K562 (cell line): ENCODE data around the gene RNPEPL1. TPM values are rescaled to one million over a fixed set of nuclear protein-coding genes. Genes with fewer than 3 reads are reported as not detected.

Experiments
- ATAC-seq: fragments of 200-7000 bp; cut with Tn5 transposase; 3 replicates; pipeline ENCODE4 v1.9.1; 2020; ENCODE audit warnings: moderate library complexity
- BruUV-seq: library from RNA; stranded (reverse); fragments of 400-500 nt; replicated peaks from 2 replicates; lab custom pipeline; 2021; lab: Mats Ljungman, UMichigan
- CTCF ChIA-PET: fragments of 300-600 bp; formaldehyde crosslinking; extraction: SDS; loops from one replicate; lab custom pipeline; 2021; ENCODE audit warnings: low intra/inter-chr PET ratio; lab: Yijun Ruan, JAX
- POLR2A ChIA-PET: fragments of 300-600, 350-650 bp; sonication (Branson Sonifier 250); formaldehyde crosslinking; extraction: SDS; loops from one replicate; lab custom pipeline; 2021; ENCODE audit warnings: antibody characterized with exemption, inconsistent platforms; lab: Yijun Ruan, JAX
- DNase-seq, 4 experiments: peaks; one replicate each; pipeline versions ENCODE4 v3.0.0 to v3.0.0-alpha.2; 2011 to 2018; ENCODE audit warnings: low spot score in 3 of 4, mixed read lengths in 3 of 4; ENCODE audit errors: extremely low read depth in 1 of 4
- FAIRE-seq: peaks from 2 replicates; lab custom pipeline; 2011; peaks lifted over from hg19 to GRCh38; lab: Jason Lieb, UNC
- H2AFZ ChIP-seq: 2 replicates; pipeline ENCODE4 v1.6.0; 2011; ENCODE audit warnings: low read depth, low read length, control low read depth, inconsistent platforms
- H3K27ac ChIP-seq: fragments of 200-600 bp; 3 replicates; pipeline ENCODE4 v1.8.0; 2011; ENCODE audit warnings: low read depth, mild to moderate bottlenecking, control low read depth, inconsistent platforms, low read length, moderate library complexity, mixed read lengths; ENCODE audit errors: extremely low read depth
- H3K27me3 ChIP-seq, 2 experiments: fragments of 300-600 bp in 1 of 2; 2 replicates in 1 of 2; 3 replicates in 1 of 2; pipeline versions ENCODE4 v1.6.0 to v1.8.0; 2011; ENCODE audit warnings: inconsistent platforms in 2 of 2, low read length in 2 of 2, mild to moderate bottlenecking in 1 of 2, mixed read lengths in 1 of 2, moderate library complexity in 1 of 2; ENCODE audit not compliant: control insufficient read depth in 2 of 2, insufficient read depth in 2 of 2
- H3K36me3 ChIP-seq: fragments of 300-600 bp; 3 replicates; pipeline ENCODE4 v1.8.0; 2011; ENCODE audit warnings: mild to moderate bottlenecking, low read length, inconsistent platforms; ENCODE audit not compliant: control insufficient read depth, insufficient read depth
- H3K4me1 ChIP-seq, 2 experiments: fragments of 200-600 bp in 1 of 2; replicated peaks in 1 of 2; 2 replicates in 1 of 2; 3 replicates in 1 of 2; pipeline versions ENCODE4 v1.5.1 to v1.8.0; 2011; ENCODE audit warnings: inconsistent platforms in 2 of 2, low read length in 2 of 2, mild to moderate bottlenecking in 1 of 2, mixed read lengths in 1 of 2, moderate library complexity in 1 of 2; ENCODE audit not compliant: control insufficient read depth in 2 of 2, insufficient read depth in 2 of 2
- H3K4me2 ChIP-seq: 2 replicates; pipeline ENCODE4 v1.6.1; 2011; ENCODE audit warnings: low read length, control low read depth, inconsistent platforms, mixed read lengths; ENCODE audit not compliant: insufficient read depth
- H3K4me3 ChIP-seq: fragments of 200-600 bp; sonication (generic), shearing (Covaris generic); 2 replicates; pipeline ENCODE4 v1.5.1; 2016; ENCODE audit warnings: control low read depth, inconsistent platforms
- H3K79me2 ChIP-seq: fragments of 200-600 bp; 3 replicates; pipeline ENCODE4 v1.8.0; 2011; ENCODE audit warnings: low read length, inconsistent platforms; ENCODE audit not compliant: control insufficient read depth, insufficient read depth
- H3K9ac ChIP-seq, 2 experiments: 2 replicates each; pipeline versions ENCODE4 v1.6.0 to v1.6.1; 2011; ENCODE audit warnings: low read depth in 2 of 2, low read length in 2 of 2, control low read depth in 1 of 2, inconsistent platforms in 1 of 2, mild to moderate bottlenecking in 1 of 2, mixed read lengths in 1 of 2; ENCODE audit not compliant: insufficient read depth in 1 of 2
- H3K9me1 ChIP-seq: one replicate; pipeline ENCODE4 v1.6.0; 2011; ENCODE audit warnings: inconsistent platforms, mild to moderate bottlenecking, low read length, moderate library complexity; ENCODE audit not compliant: control insufficient read depth, insufficient read depth
- H3K9me3 ChIP-seq: replicated peaks from 2 replicates; pipeline ENCODE4 v1.5.1; 2011; ENCODE audit warnings: low read depth, low read length, inconsistent platforms; ENCODE audit not compliant: control insufficient read depth, insufficient read depth
- H4K20me1 ChIP-seq: replicated peaks from 2 replicates; pipeline ENCODE4 v1.6.1; 2011; ENCODE audit warnings: low read length, inconsistent platforms, mixed read lengths; ENCODE audit not compliant: control insufficient read depth, insufficient read depth
- AFF1 ChIP-seq, 2 experiments: fragments of 450-650 bp; IDR thresholded peaks; 2 replicates each; pipeline ENCODE4 v1.6.1; 2018; ENCODE audit warnings: mild to moderate bottlenecking in 2 of 2, low read depth in 1 of 2; ENCODE audit not compliant: partially characterized antibody in 2 of 2
- MIER1 ChIP-seq: fragments of 450-650 bp; IDR thresholded peaks from 2 replicates; pipeline ENCODE4 v1.6.1; 2016; ENCODE audit warnings: antibody characterized with exemption, mild to moderate bottlenecking, low read depth
- ZNF561 ChIP-seq: fragments of 450-650 bp; formaldehyde crosslinking; conservative IDR thresholded peaks from 2 replicates; pipeline ENCODE4 v1.4.0; 2020; ENCODE audit warnings: mild to moderate bottlenecking, moderate library complexity
- ZNF77 ChIP-seq: fragments of 250-450 bp; sonication (Bioruptor Pico); IDR thresholded peaks from 2 replicates; pipeline ENCODE4 v1.5.0; 2020
- WGBS: fragments of 100-300 bp; shearing (Covaris generic); methylation state at CpG from one replicate; pipeline ENCODE4 v1.1.6; 2016; ENCODE audit warnings: low coverage, mixed read lengths; ENCODE audit not compliant: insufficient coverage; ENCODE audit errors: missing lambda C conversion rate; 5-methylcytosine and 5-hydroxymethylcytosine counted together
- in situ Hi-C: fragments of 300-500 bp; cut with MboI; formaldehyde crosslinking; loops from 4 replicates; pipeline ENCODE4 v1.15.0; 2018; ENCODE audit warnings: inconsistent platforms, mixed read lengths
- intact Hi-C: fragments of 100-400 bp; cut with micrococcal nuclease; formaldehyde crosslinking; loops from 2 replicates; pipeline ENCODE4 v1.14.2; 2022
- polyA plus RNA-seq, 8 experiments: library from polyadenylated mRNA; depleted of rRNA in 4 of 8; stranded (reverse) in 5 of 8; unstranded in 3 of 8; fragments of >200 nt; fragmentation: Nextera tagmentation in 2 of 8; fragmentation: Illumina TruSeq in 1 of 8; extraction: Ambion mirVana in 2 of 8; extraction: Trizol in 1 of 8; gene quantifications; 2 replicates each; pipeline versions ENCODE4 v1.2.1 to v1.2.3, GENCODE V29; 2011 to 2014; ENCODE audit warnings: inconsistent platforms in 1 of 8, missing spikeins in 1 of 8
- total RNA-seq, 7 experiments: library from RNA; depleted of rRNA in 6 of 7; stranded (reverse); fragments of >200 nt in 6 of 7; fragmentation: Illumina TruSeq in 2 of 7; extraction: Trizol in 2 of 7; gene quantifications; 2 replicates each; pipeline versions ENCODE4 v1.2.1 to v1.2.3, GENCODE V29; 2011 to 2021; ENCODE audit warnings: low replicate concordance in 1 of 7
- TF ChIP-seq, protein P1 (sequence below): fragments of 200-600 bp; sonication (generic); IDR thresholded peaks from one replicate; pipeline ENCODE4 v1.6.1; 2012; ENCODE audit warnings: mild to moderate bottlenecking, low read depth, low read length, inconsistent platforms

Gene RNPEPL1
- total and polyA plus RNA-seq, 9 of the 15 experiments (the other 6 are each of a cell fraction or from before 2014, with no cell fraction given): 0.07 to 38.7 (median 5.6) TPM

GRCh38 chr2:240614391-240614790 lies 46.1 kb downstream of the RNPEPL1 start:
- Histone ChIP-seq H3K9me1 (no peaks in the 10 kb centered on the region), H2AFZ (no peak overlapping the region), H3K4me2 (no peak overlapping the region), H3K9me3 (no peaks in the 10 kb centered on the region), H3K27ac (no peak overlapping the region), H3K9ac (no peak overlapping the region), H3K36me3 (no peaks in the 10 kb centered on the region), H3K4me1 (peaks cover 13 to 17% of the 10 kb centered on the region in 2 experiments), H4K20me1 (no peaks in the 10 kb centered on the region), H3K27me3 (no peaks in the 10 kb centered on the region), H3K4me3 (no peak overlapping the region), H3K79me2 (no peaks in the 10 kb centered on the region)
- in situ Hi-C loops (no loop called here), intact Hi-C loops (no loop called here)
- DNase-seq: no peak
- no peak for FAIRE-seq
- 78% methylated on average over 6 of the region's 9 CpGs for WGBS
- ATAC-seq: no peak
- no TSS peak for BruUV-seq
- ChIA-PET CTCF (no interaction called here), POLR2A (no interaction called here)
- TF ChIP-seq MIER1 (no peak), AFF1 (IDR thresholded peaks at IDR 0.05; ENCODE audit: low read depth in 1 of 2, partially characterized antibody in 2 of 2) (no peak), ZNF561 (no peak), ZNF77 (CRISPR knock-in tag) (no peak)
- TF ChIP-seq, protein P1, sequence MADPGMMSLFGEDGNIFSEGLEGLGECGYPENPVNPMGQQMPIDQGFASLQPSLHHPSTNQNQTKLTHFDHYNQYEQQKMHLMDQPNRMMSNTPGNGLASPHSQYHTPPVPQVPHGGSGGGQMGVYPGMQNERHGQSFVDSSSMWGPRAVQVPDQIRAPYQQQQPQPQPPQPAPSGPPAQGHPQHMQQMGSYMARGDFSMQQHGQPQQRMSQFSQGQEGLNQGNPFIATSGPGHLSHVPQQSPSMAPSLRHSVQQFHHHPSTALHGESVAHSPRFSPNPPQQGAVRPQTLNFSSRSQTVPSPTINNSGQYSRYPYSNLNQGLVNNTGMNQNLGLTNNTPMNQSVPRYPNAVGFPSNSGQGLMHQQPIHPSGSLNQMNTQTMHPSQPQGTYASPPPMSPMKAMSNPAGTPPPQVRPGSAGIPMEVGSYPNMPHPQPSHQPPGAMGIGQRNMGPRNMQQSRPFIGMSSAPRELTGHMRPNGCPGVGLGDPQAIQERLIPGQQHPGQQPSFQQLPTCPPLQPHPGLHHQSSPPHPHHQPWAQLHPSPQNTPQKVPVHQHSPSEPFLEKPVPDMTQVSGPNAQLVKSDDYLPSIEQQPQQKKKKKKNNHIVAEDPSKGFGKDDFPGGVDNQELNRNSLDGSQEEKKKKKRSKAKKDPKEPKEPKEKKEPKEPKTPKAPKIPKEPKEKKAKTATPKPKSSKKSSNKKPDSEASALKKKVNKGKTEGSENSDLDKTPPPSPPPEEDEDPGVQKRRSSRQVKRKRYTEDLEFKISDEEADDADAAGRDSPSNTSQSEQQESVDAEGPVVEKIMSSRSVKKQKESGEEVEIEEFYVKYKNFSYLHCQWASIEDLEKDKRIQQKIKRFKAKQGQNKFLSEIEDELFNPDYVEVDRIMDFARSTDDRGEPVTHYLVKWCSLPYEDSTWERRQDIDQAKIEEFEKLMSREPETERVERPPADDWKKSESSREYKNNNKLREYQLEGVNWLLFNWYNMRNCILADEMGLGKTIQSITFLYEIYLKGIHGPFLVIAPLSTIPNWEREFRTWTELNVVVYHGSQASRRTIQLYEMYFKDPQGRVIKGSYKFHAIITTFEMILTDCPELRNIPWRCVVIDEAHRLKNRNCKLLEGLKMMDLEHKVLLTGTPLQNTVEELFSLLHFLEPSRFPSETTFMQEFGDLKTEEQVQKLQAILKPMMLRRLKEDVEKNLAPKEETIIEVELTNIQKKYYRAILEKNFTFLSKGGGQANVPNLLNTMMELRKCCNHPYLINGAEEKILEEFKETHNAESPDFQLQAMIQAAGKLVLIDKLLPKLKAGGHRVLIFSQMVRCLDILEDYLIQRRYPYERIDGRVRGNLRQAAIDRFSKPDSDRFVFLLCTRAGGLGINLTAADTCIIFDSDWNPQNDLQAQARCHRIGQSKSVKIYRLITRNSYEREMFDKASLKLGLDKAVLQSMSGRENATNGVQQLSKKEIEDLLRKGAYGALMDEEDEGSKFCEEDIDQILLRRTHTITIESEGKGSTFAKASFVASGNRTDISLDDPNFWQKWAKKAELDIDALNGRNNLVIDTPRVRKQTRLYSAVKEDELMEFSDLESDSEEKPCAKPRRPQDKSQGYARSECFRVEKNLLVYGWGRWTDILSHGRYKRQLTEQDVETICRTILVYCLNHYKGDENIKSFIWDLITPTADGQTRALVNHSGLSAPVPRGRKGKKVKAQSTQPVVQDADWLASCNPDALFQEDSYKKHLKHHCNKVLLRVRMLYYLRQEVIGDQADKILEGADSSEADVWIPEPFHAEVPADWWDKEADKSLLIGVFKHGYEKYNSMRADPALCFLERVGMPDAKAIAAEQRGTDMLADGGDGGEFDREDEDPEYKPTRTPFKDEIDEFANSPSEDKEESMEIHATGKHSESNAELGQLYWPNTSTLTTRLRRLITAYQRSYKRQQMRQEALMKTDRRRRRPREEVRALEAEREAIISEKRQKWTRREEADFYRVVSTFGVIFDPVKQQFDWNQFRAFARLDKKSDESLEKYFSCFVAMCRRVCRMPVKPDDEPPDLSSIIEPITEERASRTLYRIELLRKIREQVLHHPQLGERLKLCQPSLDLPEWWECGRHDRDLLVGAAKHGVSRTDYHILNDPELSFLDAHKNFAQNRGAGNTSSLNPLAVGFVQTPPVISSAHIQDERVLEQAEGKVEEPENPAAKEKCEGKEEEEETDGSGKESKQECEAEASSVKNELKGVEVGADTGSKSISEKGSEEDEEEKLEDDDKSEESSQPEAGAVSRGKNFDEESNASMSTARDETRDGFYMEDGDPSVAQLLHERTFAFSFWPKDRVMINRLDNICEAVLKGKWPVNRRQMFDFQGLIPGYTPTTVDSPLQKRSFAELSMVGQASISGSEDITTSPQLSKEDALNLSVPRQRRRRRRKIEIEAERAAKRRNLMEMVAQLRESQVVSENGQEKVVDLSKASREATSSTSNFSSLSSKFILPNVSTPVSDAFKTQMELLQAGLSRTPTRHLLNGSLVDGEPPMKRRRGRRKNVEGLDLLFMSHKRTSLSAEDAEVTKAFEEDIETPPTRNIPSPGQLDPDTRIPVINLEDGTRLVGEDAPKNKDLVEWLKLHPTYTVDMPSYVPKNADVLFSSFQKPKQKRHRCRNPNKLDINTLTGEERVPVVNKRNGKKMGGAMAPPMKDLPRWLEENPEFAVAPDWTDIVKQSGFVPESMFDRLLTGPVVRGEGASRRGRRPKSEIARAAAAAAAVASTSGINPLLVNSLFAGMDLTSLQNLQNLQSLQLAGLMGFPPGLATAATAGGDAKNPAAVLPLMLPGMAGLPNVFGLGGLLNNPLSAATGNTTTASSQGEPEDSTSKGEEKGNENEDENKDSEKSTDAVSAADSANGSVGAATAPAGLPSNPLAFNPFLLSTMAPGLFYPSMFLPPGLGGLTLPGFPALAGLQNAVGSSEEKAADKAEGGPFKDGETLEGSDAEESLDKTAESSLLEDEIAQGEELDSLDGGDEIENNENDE: no peak
